GM19240 (cell line): ENCODE measurements around the gene ELP4.

ENCODE experiments used
- DNase-seq: peaks from one replicate; pipeline ENCODE4 v3.0.0; 2011; ENCODE audit warnings: low spot score; ENCODE audit not compliant: insufficient read length

Gene ELP4

GRCh38 chr11:31809857-31810778 is 300.6 kb downstream of the ELP4 start:
- DNase-seq, result no peak

- DNase-seq, result no peak
Observed at GRCh38 chr11:31810779-31811647, 301.4 kb downstream of the ELP4 start, which contains the start of gene PAX6. PAX6 (minus strand) TSS chr11:31811322; CDS start chr11:31806411, 4,911 bp downstream.

- no peak for DNase-seq
Observed at GRCh38 chr11:31812383-31813381, 303.1 kb downstream of the ELP4 start.

- no peak for DNase-seq
Observed at GRCh38 chr11:31813391-31814175, 304.0 kb downstream of the ELP4 start.

GRCh38 chr11:31814176-31814868 is 304.8 kb downstream of the ELP4 start:
- DNase-seq, result no peak

- no peak for DNase-seq
Observed at GRCh38 chr11:31815711-31816467, 306.3 kb downstream of the ELP4 start.

- no peak for DNase-seq
Observed at GRCh38 chr11:31816468-31817053, 307.0 kb downstream of the ELP4 start.

- no peak for DNase-seq
Observed at GRCh38 chr11:31817054-31817620, 307.6 kb downstream of the ELP4 start.

- no peak for DNase-seq
Observed at GRCh38 chr11:31817621-31818424, 308.3 kb downstream of the ELP4 start.

GRCh38 chr11:31818425-31818755 is 308.8 kb downstream of the ELP4 start:
- no peak for DNase-seq

- no peak for DNase-seq
Observed at GRCh38 chr11:31818874-31819331, 309.3 kb downstream of the ELP4 start.

- no peak for DNase-seq
Observed at GRCh38 chr11:31819621-31820437, 310.3 kb downstream of the ELP4 start.

- DNase-seq, result no peak
Observed at GRCh38 chr11:31820438-31820818, 310.9 kb downstream of the ELP4 start.

GRCh38 chr11:31821235-31821764 is 311.7 kb downstream of the ELP4 start:
- DNase-seq, result no peak

- no peak for DNase-seq
Observed at GRCh38 chr11:31821766-31822165, 312.2 kb downstream of the ELP4 start.
